OCI-M1 (cell line): ENCODE results near the gene NABP1.

ENCODE experiments used
- DNase-seq: peaks from one replicate; lab custom pipeline; 2025; lab: John Stamatoyannopoulos, UW

Gene NABP1

DNA sequence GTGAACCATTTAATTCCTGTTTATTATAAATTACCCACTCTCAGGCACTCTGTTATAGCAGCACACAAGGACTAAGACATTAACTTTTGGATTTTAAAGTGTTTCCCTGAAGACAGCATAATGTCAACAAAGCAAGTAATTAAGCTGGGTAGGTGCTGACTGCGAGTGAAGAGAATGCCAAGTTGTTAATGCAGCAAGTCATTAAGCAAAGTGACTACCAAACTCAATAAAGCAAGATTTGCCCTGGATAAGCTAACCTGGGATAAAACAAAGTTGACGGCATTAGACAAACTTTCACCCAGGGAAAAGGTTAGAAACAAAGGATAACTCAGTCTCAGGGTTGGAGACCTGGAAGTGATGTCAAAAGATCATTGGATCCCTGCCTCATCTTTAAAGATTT, 28.4 kb upstream of the NABP1 start:
- no peak for DNase-seq

DNA sequence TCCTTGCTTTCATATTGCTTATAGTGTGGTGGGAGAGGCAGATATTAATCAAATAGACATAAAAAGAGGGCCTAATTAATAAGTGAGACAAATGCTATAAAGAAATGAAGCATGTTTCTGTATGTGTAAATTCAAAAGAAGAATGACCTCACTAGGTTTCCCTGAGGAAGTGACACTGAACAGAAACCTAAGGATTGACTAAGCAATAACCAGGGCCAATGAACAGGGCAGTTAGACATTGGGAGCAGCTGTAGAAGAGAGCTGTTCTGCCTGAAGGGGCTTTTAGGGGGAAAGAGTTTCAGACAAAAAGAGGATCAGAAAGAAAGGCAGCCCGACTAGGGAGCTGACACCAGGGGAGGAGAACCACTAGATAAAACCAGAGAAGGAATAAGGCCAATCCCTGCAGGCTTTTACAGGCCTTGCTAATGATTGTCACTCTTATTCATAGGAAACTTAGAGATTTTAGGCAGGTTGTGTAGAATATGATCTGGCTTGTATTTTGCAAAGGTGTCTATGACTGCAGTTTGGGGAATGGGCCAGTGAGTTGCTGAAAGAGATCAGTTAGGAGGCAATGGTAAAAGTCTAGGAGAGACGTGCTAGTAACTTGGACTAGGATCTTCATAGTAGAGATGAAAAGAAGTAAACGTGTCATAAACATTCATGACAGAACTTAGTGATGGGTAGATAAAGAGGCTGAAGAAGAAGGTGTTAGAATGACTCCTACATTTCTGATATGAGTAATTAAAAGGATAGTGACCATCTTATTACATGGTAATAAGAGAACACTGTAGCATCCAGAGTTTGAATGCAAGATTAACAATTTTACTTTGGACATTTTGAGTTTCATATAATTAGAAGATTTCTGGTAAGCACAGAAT, 26.8 kb upstream of the NABP1 start:
- no peak for DNase-seq

GRCh38 chr2:191653667-191654391, 24.1 kb upstream of the NABP1 start:
- DNase-seq: no peak

DNA sequence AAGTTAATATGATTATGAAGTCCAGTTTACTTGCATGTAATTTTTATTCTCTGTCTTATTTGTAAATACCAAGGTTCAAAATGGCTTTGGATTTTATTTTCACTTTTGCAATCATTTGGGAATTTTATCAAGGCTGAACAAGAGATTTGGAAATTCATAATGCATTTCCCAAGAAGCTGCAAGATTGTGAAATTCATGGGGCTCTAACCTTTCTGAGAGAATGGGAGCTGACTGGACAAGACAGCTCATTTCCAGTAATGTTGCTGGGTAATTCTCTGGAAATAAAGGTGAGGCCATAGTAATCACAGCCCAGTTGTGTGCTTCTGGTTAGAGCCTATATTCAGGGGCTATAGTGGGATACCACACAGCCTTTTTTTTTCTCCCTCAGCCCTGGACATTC, 21.5 kb upstream of the NABP1 start:
- no peak for DNase-seq

DNA sequence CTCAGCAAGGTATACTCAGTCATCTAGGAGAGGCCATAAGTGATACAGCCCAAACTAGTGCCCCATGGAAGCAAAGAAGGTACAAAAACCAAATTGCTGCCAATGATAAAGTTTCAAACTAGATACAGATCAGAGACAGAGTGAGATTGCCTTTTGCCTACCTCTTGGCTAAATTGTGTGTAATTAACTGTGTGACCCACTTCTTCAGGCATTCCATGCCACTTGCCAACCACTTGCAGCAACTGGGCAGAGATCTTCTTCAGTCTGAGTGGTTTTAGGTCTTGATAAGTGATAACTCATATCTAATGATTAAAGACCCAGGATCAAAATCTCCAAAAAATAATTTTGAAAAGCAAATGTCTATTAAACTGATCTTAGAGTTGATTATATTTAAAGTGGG, 21.1 kb upstream of the NABP1 start:
- no peak for DNase-seq

- DNase-seq: no peak
These were observed 20.0 kb upstream of the NABP1 start for GRCh38 chr2:191657977-191658376.

GRCh38 chr2:191659198-191659597, 18.7 kb upstream of the NABP1 start:
- DNase-seq: no peak

DNA sequence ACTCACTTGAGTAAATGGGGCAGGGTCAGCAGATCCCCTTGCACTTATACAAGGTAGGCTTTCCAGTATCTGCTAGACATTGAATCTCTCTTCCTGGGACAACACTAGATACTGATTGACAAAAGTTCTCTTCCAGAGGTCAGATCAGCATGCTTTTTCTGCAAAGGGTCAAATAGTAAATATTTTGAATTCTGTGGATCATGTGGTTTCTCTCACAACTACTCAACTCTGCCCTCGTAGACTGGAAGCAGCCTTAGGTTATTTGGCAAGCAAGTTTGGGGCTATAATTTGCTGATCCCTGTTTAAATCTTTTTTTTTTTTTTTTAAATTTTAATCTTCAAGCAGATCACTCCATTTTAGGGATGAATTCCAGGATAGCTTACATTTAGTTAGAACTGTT, 17.4 kb upstream of the NABP1 start:
- no peak for DNase-seq

DNA sequence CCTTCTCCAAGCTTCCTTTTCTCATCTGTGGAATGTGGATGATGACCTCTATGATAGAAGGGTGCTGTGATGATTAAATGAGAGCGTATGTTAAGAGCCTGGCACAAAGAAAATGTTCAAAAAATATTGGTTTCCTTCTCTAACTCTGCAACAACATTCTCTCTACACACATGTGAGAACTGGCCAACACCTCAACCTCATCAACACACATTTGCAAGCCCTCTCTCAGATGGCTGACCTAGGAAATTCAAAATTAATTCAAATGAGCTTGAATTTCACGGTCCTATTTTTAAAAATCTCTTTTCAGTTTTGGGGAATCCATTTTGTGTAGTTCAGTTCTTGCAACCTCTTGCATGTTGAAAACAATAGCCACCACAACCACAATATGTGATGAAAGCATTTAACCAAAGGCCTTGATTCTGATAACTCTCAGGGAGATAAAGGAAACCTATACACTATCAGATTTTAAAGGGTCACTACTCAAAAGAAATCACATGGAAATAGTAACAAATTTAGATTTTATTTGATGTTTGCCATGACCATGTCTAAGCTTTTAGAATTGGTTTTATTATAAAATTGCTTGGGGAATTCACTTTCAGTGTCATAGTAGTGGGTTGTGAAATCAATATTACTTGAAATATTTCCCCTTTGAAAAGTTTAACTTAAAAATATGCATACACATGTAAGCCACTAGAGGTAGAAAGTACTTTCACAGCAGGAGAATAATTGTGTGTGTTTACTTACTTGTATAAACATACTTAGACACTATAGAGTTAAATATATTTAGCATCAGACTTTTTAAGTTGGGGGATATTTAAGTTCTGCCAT, 16.6 kb upstream of the NABP1 start:
- DNase-seq: peak; percentile 47

- no peak for DNase-seq
These were observed 12.9 kb upstream of the NABP1 start for GRCh38 chr2:191664823-191665677.

GRCh38 chr2:191666226-191666625, 11.7 kb upstream of the NABP1 start:
- no peak for DNase-seq

- peak; percentile 79 for DNase-seq
These were observed 11.2 kb upstream of the NABP1 start for GRCh38 chr2:191666732-191667131.

- no peak for DNase-seq
These were observed 7.9 kb upstream of the NABP1 start for GRCh38 chr2:191670076-191670475.

GRCh38 chr2:191670787-191671186, 7.1 kb upstream of the NABP1 start:
- DNase-seq: no peak

GRCh38 chr2:191675807-191676721, 1.9 kb upstream of the NABP1 start:
- DNase-seq: peak; percentile 93

DNA sequence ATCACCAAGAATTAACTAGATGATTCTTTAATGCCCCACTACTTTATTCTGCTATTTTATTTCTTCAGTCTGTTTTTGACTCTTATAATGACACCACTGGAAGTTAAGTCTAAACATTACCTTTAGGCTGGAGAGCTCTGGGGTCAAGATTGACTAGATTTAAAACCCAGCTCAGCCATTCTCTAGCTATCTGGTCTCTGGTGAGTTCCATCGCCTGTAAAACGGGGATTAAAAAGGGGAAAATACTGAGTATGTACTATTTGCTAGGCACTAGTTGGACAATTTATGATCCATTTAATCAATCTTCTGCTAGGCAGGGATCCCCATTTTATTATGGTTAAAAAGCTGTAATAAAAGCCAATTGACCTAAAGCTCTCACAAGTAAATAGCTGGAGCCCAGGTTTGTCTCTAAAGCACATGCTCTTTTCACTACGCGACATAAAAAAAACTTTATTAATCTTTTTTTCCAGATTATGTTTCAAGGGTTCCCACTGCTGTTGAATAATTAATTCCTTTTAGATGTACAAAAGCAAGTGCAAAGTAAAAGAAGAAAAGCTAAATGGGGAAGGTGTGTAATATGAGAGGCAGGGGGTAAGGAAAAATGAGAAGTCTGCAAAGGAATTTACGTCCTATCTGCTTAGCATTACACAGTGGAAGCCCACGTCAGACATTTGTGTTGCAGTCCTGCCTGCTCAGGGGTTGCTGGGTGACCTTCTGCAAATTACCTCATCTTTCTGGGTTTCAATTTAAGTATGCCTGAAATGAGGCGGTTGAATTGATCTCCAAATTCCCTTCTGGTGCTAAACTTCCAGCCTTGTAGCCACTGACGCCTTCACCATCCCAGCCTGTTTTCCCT, 918 bp upstream of the NABP1 start:
- DNase-seq: peak; percentile 81

DNA sequence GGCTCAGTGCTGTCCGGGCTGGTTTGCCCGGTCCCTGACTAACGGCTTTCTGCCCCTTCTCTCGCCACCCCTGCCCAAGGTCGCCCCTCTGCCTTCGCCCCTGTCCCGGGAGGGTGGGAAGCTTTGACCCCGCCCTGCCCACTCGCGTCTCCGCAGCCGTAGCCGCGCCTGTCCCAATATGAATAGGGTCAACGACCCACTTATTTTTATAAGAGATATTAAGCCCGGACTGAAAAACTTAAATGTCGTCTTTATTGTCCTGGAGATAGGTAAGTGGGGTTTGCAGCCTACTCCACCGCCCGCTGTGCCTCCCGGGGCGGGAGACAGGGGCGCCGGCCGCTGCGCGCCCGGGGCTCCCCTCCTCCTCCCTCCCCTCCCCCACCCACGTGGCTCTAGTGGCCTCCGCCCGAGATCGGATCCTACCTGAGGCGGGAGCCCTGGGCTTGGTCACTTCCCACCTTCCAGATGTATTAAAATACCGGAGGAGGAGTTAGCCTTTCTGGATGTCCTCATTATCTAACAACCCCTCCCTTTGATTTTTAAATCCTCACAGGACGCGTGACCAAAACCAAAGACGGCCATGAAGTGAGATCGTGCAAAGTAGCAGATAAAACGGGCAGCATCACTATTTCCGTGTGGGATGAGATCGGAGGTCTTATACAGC, 633 bp downstream of the NABP1 start:
- peak; percentile 81 for DNase-seq

DNA sequence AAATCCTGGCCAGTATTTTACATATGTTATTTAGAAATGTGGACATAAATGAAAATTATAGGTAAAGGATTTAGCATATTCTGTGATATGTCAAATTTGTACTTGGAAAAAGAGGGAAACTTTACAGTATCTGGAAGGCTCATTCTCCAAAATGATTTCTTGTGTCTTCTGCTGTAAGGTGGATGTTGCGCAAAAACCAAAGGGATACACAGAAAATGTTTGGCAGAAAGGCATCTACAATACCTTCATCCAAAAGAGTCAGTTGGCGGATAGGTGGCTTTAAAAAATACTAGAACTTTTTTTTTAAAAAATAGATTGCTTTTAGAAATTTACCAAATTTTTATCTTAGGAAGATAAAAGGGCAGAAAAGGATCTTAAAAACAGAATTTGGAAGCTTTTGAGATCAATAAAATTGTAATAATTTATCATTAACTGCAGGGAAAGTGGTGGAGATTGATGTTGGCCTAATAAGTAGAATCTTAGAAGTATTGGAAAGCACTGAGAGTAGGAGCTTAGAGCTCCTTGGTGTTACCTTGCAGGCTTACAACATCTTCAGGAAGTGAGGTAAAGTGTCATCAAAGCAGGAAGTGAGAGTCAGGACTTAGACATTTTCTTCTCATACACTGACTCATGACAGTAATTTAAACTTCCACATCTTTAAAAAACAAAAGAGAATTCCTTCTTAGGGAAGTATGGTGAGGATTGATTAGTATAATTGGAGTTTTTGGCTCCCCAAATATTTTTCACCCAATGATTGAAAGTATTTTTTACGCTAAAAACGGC, 2.1 kb downstream of the NABP1 start:
- peak; percentile 65 for DNase-seq
